GM19099 (cell line): ENCODE results near the gene GOLGA8S.
"Not testable (repeated sequence)": the region's sequence is repeated elsewhere in the genome, so short reads cannot be mapped to it uniquely, and the experiment has no call there.

ENCODE experiments used
- POLR2A ChIP-seq: IDR thresholded peaks from 3 replicates; pipeline ENCODE4 v1.6.1; 2011; ENCODE audit warnings: low read depth; ENCODE audit not compliant: insufficient read length; ENCODE audit errors: extremely low read depth

The GOLGA8S gene, protein sequence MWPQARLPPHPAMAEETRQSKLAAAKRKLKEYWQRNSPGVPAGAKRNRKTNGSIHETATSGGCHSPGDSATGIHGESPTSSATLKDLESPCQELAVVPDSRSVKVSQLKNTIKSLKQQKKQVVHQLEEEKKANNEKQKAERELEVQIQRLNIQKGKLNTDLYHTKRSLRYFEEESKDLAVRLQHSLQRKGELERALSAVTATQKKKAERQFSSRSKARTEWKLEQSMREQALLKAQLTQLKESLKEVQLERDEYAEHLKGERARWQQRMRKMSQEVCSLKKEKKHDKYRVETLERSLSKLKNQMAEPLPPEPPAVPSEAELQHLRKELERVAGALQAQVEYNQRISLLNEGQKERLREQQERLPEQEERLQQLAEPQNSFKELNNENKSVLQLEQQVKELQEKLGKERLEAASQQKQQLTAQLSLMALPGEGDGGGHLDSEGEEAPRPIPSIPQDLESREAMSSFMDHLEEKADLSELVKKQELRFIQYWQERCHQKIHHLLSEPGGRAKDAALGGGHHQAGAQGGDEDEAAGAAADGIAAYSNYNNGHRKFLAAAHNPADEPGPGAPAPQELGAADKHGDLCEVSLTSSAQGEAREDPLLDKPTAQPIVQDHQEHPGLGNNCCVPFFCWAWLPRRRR

DNA sequence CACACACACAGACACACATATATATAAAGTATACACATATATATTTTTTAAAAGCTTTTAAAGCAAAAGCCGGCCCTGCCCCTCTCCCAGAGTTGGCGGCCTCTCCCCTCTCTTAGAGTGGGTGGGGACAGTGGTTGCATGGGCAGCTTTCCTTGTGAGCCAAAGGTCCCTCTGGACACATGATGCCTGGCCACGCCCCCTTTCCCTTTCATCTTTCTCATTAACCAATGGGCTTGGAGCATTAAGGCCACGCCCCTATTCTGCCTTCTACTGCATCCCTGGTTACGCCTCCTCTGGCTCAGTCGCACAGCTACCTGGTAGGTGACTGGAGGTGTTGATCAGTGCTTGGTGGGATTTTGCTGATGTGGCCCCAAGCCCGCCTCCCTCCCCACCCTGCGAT, at the start of gene GOLGA8S:
Gene GOLGA8S, plus strand, starts transcription at position 301 of the 400 bp plus-strand sequence. Its CDS starts 62 bp downstream, at position 363.
- TF ChIP-seq POLR2A = not testable (repeated sequence)

DNA sequence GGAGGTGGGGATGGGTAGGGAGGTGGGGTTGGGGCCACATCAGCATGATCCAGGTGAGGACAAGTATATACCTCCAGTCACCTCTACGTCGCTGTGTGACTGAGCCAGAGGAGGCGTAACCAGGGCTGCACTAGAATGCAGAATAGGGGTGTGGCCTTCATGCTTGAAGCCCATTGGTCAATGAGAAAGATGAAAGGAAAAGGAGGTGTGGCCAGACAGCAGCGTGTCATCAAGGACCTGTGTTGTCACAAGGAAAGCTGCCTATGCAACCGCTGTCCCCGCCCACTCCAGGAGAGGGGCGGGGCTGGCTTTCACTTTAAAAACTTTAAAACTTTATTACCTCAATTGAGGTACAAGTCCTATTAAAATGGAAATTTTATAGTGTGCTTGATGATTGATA, 20.5 kb upstream of the GOLGA8S start, which contains the start of gene GOLGA6L26:
Gene GOLGA6L26, minus strand, starts transcription at position 101 of the 400 bp plus-strand sequence. Its CDS starts 61 bp downstream, at position 40.
- not testable (repeated sequence) for TF ChIP-seq POLR2A

- TF ChIP-seq POLR2A = no peak
These were observed 16.0 kb downstream of the GOLGA8S start for GRCh38 chr15:23370578-23370977.

DNA sequence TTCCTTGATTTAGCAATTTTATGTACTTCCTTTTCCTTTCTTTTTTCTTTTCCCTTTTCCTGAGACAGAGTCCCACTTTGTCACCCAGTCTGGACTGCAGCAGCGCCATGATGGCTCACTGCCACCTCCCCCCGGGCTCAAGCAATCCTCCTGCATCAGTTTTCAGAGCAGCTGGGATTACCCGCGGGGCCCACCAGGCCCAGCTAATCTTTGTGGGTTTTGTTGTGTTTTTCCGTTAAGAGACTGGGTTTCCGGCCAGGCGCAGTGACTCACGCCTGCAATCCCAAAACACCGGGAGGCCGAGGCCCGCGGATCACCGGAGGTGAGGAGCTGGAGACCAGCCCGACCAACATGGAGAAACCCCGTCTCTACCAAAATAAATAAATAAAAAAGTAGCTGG, 17.7 kb downstream of the GOLGA8S start:
- TF ChIP-seq POLR2A = no peak

DNA sequence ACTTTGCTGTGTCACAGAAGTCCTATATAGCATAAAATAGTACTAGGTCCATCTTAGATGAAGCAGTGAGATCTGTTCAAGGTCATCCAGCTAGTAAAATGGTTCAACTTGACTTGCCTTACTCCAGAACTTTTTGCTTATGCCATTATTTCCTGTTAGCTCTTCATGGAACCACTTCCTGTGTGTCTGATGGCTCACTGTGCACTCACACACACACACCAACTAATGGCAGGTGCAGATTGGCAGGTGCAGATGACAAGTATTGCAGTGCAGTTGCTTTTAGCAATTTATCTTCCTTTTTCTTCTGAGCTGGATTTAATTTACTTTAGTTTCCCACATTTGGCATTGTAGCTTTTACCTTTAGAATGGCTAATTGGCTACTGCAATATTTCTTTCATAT, 29.8 kb downstream of the GOLGA8S start:
- no peak for TF ChIP-seq POLR2A

- no peak for TF ChIP-seq POLR2A
These were observed 31.4 kb downstream of the GOLGA8S start for GRCh38 chr15:23385886-23386430.

- no peak for TF ChIP-seq POLR2A
These were observed 33.2 kb downstream of the GOLGA8S start for GRCh38 chr15:23387621-23388190.

GRCh38 chr15:23395030-23395692, 40.6 kb downstream of the GOLGA8S start:
- no peak for TF ChIP-seq POLR2A

DNA sequence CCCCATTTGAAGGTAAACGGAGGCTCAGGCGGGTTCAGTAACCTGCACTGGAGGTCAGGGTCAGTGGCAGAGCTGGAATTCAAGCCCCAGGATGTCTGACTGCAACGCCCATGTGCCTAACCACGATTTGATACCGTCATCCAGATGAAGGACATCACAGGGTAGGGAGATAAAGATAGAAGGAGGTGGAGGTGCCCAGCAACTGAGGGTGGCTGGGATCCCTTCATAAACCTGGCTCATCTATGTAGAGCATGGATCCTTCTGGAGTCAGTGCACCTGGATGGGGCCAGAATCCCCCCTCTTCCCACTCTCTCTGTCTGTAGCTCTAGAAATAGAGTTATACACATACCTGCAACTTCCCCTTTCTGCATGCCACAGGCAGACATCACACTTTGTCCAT, 41.3 kb downstream of the GOLGA8S start:
- no peak for TF ChIP-seq POLR2A

DNA sequence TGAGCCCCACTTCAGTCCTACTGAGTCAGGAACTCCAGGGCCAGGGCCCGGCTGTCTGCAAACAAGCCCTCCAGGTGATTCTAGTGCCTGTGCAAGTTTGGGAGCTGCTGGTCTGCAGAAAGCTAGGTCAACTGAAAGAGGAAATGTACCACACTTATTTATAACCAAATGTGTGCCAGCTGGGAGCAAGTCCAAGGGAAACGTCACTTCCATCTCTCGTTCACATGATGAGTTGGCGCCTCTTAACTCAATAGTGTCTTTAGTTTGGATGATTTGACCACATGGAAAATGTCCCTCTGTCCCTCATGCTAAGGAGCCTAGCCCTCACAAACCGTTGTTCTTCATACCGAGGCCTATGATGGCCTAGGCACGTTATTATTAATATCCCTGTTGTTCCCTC, 43.2 kb downstream of the GOLGA8S start:
- no peak for TF ChIP-seq POLR2A

GRCh38 chr15:23401627-23402026, 47.1 kb downstream of the GOLGA8S start:
- no peak for TF ChIP-seq POLR2A

DNA sequence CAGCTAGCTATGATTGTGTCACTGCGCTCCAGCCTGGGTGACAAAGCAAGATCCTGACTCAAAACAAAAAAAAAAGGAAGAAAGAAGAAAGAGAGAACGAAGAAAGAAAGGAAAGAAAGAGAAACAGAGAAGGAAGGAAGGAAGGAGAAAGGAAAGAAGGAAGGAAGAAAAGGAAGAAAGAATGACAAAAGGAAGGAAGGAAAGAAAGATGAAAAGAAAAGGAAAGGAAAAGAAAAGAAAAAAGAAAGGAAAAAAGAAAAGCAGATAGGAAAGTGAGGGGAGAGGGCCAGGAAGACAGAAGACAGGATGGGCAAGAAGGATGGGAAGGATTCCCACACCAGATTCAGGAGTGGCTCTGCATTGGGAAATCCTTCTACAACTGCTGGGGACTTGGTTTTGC, 47.6 kb downstream of the GOLGA8S start:
- TF ChIP-seq POLR2A = no peak

- TF ChIP-seq POLR2A = no peak
These were observed 48.0 kb downstream of the GOLGA8S start for GRCh38 chr15:23402544-23402943.

DNA sequence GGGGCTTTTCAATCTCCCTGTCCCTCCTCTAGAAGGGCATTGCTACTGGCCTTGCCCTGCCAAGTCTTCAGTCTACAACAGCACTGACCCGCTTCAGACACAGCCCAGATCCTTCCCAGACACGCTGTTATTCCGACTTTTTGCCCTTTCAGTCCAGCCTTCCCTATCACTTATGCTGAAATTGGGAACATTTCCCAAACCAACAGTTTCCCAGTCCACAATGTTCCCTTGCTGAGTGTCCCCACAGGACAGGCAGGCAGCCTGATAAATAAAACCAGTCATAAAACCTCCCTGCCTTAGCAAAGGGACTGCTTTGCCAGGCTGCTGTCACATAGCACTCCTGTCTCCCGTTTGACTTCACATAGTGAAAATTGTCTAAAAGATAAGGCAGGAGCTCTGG, 49.0 kb downstream of the GOLGA8S start:
- TF ChIP-seq POLR2A = no peak

DNA sequence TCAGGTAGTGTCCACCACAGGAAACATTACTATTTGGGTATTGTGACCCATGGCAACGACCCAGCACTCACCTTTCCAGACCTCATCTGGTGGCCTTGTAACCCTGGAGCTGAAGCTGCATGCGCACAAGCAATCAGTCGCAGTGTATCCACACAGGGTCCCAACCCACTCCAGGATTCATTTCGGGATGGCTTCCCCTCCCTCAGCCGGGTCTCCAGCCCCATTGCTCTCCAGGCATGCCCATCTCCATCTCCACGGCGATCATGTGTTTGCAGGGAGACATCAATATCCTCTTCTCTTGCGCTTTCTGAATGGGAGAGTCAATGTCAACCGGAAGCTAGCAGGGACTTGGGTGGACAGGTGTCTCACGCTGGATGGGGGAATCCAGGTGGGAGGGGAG, 57.3 kb downstream of the GOLGA8S start:
- no peak for TF ChIP-seq POLR2A
